Measurements from ENCODE around the gene SYNE1. TPM values are rescaled to one million over a fixed set of nuclear protein-coding genes. Genes with fewer than 3 reads are reported as not detected.
"Not testable (repeated sequence)": the region's sequence is repeated elsewhere in the genome, so short reads cannot be mapped to it uniquely, and the experiment has no call there.

SYNE1 gene
- total RNA-seq, 1 experiment from 2014 or later = 14.2 TPM

- in situ Hi-C loops (cut with HindIII; ENCODE audit: low pct_unique_long_range_greater_than_20kb, low sequenced_read_pairs) = no loop called here
- DNase-seq (ENCODE audit: low read depth) = no peak
These were observed 4.9 kb downstream of the SYNE1 start for GRCh38 chr6:152632121-152632782.

- DNase-seq (ENCODE audit: low read depth) = no peak
- in situ Hi-C loops (cut with HindIII; ENCODE audit: low pct_unique_long_range_greater_than_20kb, low sequenced_read_pairs) = no loop called here
These were observed 5.8 kb downstream of the SYNE1 start for GRCh38 chr6:152631376-152631775.

- DNase-seq (ENCODE audit: low read depth) = no peak
These were observed 6.3 kb downstream of the SYNE1 start for GRCh38 chr6:152630832-152631231.

GRCh38 chr6:152625213-152625612, 11.9 kb downstream of the SYNE1 start:
- in situ Hi-C loops (cut with HindIII; ENCODE audit: low pct_unique_long_range_greater_than_20kb, low sequenced_read_pairs) = no loop called here
- no peak for DNase-seq (ENCODE audit: low read depth)

More at GRCh38 chr6:152630832-152631231, 6.3 kb downstream of the SYNE1 start:
- in situ Hi-C loops (cut with HindIII; ENCODE audit: low pct_unique_long_range_greater_than_20kb, low sequenced_read_pairs) = no loop called here

GRCh38 chr6:152614776-152615175, 22.4 kb downstream of the SYNE1 start:
- in situ Hi-C loops (cut with HindIII; ENCODE audit: low pct_unique_long_range_greater_than_20kb, low sequenced_read_pairs); DNase-seq (ENCODE audit: low read depth): not testable (repeated sequence)

- no peak for DNase-seq (ENCODE audit: low read depth)
- in situ Hi-C loops (cut with HindIII; ENCODE audit: low pct_unique_long_range_greater_than_20kb, low sequenced_read_pairs) = no loop called here
These were observed 28.0 kb downstream of the SYNE1 start for GRCh38 chr6:152609125-152609670.

GRCh38 chr6:152605941-152606340, 31.2 kb downstream of the SYNE1 start:
- DNase-seq (ENCODE audit: low read depth) = no peak
- in situ Hi-C loops (cut with HindIII; ENCODE audit: low pct_unique_long_range_greater_than_20kb, low sequenced_read_pairs) = no loop called here

GRCh38 chr6:152605342-152605741, 31.8 kb downstream of the SYNE1 start:
- in situ Hi-C loops (cut with HindIII; ENCODE audit: low pct_unique_long_range_greater_than_20kb, low sequenced_read_pairs) = no loop called here

GRCh38 chr6:152603911-152604310, 33.3 kb downstream of the SYNE1 start:
- DNase-seq (ENCODE audit: low read depth) = no peak
- in situ Hi-C loops (cut with HindIII; ENCODE audit: low pct_unique_long_range_greater_than_20kb, low sequenced_read_pairs) = no loop called here

More at GRCh38 chr6:152605342-152605741, 31.8 kb downstream of the SYNE1 start:
- DNase-seq (ENCODE audit: low read depth) = no peak

GRCh38 chr6:152600022-152600421, 37.1 kb downstream of the SYNE1 start:
- in situ Hi-C loops (cut with HindIII; ENCODE audit: low pct_unique_long_range_greater_than_20kb, low sequenced_read_pairs) = no loop called here
- no peak for DNase-seq (ENCODE audit: low read depth)

GRCh38 chr6:152598901-152599537, 38.1 kb downstream of the SYNE1 start:
- in situ Hi-C loops (cut with HindIII; ENCODE audit: low pct_unique_long_range_greater_than_20kb, low sequenced_read_pairs) = no loop called here
- no peak for DNase-seq (ENCODE audit: low read depth)

GRCh38 chr6:152598421-152598820, 38.7 kb downstream of the SYNE1 start:
- in situ Hi-C loops (cut with HindIII; ENCODE audit: low pct_unique_long_range_greater_than_20kb, low sequenced_read_pairs) = no loop called here

GRCh38 chr6:152596726-152597125, 40.4 kb downstream of the SYNE1 start:
- in situ Hi-C loops (cut with HindIII; ENCODE audit: low pct_unique_long_range_greater_than_20kb, low sequenced_read_pairs) = no loop called here
- DNase-seq (ENCODE audit: low read depth) = no peak

More at GRCh38 chr6:152598421-152598820, 38.7 kb downstream of the SYNE1 start:
- no peak for DNase-seq (ENCODE audit: low read depth)

GRCh38 chr6:152595499-152595898, 41.7 kb downstream of the SYNE1 start:
- DNase-seq (ENCODE audit: low read depth) = no peak

GRCh38 chr6:152594701-152595100, 42.5 kb downstream of the SYNE1 start:
- in situ Hi-C loops (cut with HindIII; ENCODE audit: low pct_unique_long_range_greater_than_20kb, low sequenced_read_pairs) = no loop called here
- no peak for DNase-seq (ENCODE audit: low read depth)

More at GRCh38 chr6:152595499-152595898, 41.7 kb downstream of the SYNE1 start:
- in situ Hi-C loops (cut with HindIII; ENCODE audit: low pct_unique_long_range_greater_than_20kb, low sequenced_read_pairs) = no loop called here

- DNase-seq (ENCODE audit: low read depth) = no peak
- in situ Hi-C loops (cut with HindIII; ENCODE audit: low pct_unique_long_range_greater_than_20kb, low sequenced_read_pairs) = no loop called here
These were observed 48.7 kb downstream of the SYNE1 start for GRCh38 chr6:152588456-152588855.

GRCh38 chr6:152587473-152587872, 49.7 kb downstream of the SYNE1 start:
- in situ Hi-C loops (cut with HindIII; ENCODE audit: low pct_unique_long_range_greater_than_20kb, low sequenced_read_pairs) = no loop called here
- no peak for DNase-seq (ENCODE audit: low read depth)

GRCh38 chr6:152585236-152585635, 51.9 kb downstream of the SYNE1 start:
- no peak for DNase-seq (ENCODE audit: low read depth)
- in situ Hi-C loops (cut with HindIII; ENCODE audit: low pct_unique_long_range_greater_than_20kb, low sequenced_read_pairs) = no loop called here

GRCh38 chr6:152583888-152584287, 53.3 kb downstream of the SYNE1 start:
- in situ Hi-C loops (cut with HindIII; ENCODE audit: low pct_unique_long_range_greater_than_20kb, low sequenced_read_pairs) = no loop called here
- DNase-seq (ENCODE audit: low read depth) = no peak

Measured in Caki2 (cell line).